BLaER1 treated with 17β-estradiol and CSF1 and Interleukin-3, amounts not matched to agents 10 nM and 100 nM (cell line): ENCODE data around the gene CCDC188.

ENCODE experiments used
- H3K27ac ChIP-seq, 11 experiments: shearing (Covaris generic); formaldehyde crosslinking; 2 replicates each; pipeline ENCODE4 v1.8.1; 2022
- H3K27me3 ChIP-seq, 11 experiments: shearing (Covaris generic); formaldehyde crosslinking; 2 replicates each; pipeline ENCODE4 v1.8.1; 2022
- H3K36me3 ChIP-seq, 11 experiments: shearing (Covaris generic); formaldehyde crosslinking; 2 replicates each; pipeline ENCODE4 v1.8.1; 2022
- H3K4me1 ChIP-seq, 10 experiments: shearing (Covaris generic); formaldehyde crosslinking; 2 replicates each; pipeline ENCODE4 v1.8.1; 2022
- H3K4me2 ChIP-seq, 11 experiments: shearing (Covaris generic); formaldehyde crosslinking; 2 replicates each; pipeline ENCODE4 v1.8.1; 2022
- H3K4me3 ChIP-seq, 10 experiments: shearing (Covaris generic); formaldehyde crosslinking; 2 replicates each; pipeline ENCODE4 v1.8.1; 2022
- H3K9ac ChIP-seq, 11 experiments: shearing (Covaris generic); formaldehyde crosslinking; 2 replicates each; pipeline ENCODE4 v1.8.1; 2022
- H3K9me3 ChIP-seq, 11 experiments: shearing (Covaris generic); formaldehyde crosslinking; replicated peaks in 1 of 11; 2 replicates each; pipeline ENCODE4 v1.8.1; 2022
- H4K20me1 ChIP-seq, 11 experiments: shearing (Covaris generic); formaldehyde crosslinking; 2 replicates each; pipeline ENCODE4 v1.8.1; 2022
- Cebpa-rat ChIP-seq, 11 experiments: shearing (Covaris generic); IDR thresholded peaks; 2 replicates each; pipeline ENCODE4 v1.8.1; 2022

The CCDC188 gene

GRCh38 chr22:20132686-20133246 lies 18.1 kb downstream of the CCDC188 start:
- Histone ChIP-seq H3K4me1 (peaks cover 60 to 88% (median 78%) of the 10 kb centered on the region in 10 experiments), H3K4me3 (peak overlapping the region; percentile 82 to 93 (median 86)), H3K27ac (peak overlapping the region in 7 of 11 experiments; percentile 26 to 62 (median 56); a peak in 10 of 22 replicates), H4K20me1 (peaks cover 51 to 91% (median 88%) of the 10 kb centered on the region in 11 experiments), H3K4me2 (peak overlapping the region; percentile 89 to 100 (median 99)), H3K9me3 (no peaks in the 10 kb centered on the region), H3K36me3 (peaks cover 4 to 17% (median 8%) of the 10 kb centered on the region in 11 experiments; a peak in 21 of 22 replicates), H3K27me3 (no peaks in the 10 kb centered on the region), H3K9ac (peak overlapping the region; percentile 74 to 87 (median 84))
- no peak for TF ChIP-seq Cebpa-rat (IDR thresholded peaks at IDR 0.05)

GRCh38 chr22:20131859-20132685 lies 18.8 kb downstream of the CCDC188 start:
- H4K20me1 ChIP-seq: peaks cover 44 to 91% (median 88%) of the 10 kb centered on the region in 11 experiments

GRCh38 chr22:20131597-20131858 lies 19.3 kb downstream of the CCDC188 start, which contains the start of gene ZDHHC8:
TSS of gene ZDHHC8 (plus strand) at chr22:20131804. CDS start at chr22:20131948, 144 bp downstream.
- H3K36me3 ChIP-seq: peaks cover 13 to 29% (median 21%) of the 10 kb centered on the region in 11 experiments
- H3K27ac ChIP-seq: peak within 1 kb of the TSS; percentile 71 to 82 (median 77); a peak in 21 of 22 replicates
- peak within 1 kb of the TSS; percentile 93 to 100 (median 99) for H3K4me2 ChIP-seq
- no peak for TF ChIP-seq Cebpa-rat (IDR thresholded peaks at IDR 0.05)
- peak within 1 kb of the TSS; percentile 81 to 90 (median 85) for H3K9ac ChIP-seq
- no peaks in the 10 kb centered on the region for H3K9me3 ChIP-seq
- no peaks in the 10 kb centered on the region for H3K27me3 ChIP-seq
- peaks cover 38 to 89% (median 88%) of the 10 kb centered on the region in 11 experiments for H4K20me1 ChIP-seq
- peak within 1 kb of the TSS; percentile 82 to 93 (median 86) for H3K4me3 ChIP-seq
- H3K4me1 ChIP-seq: peaks cover 48 to 88% (median 70%) of the 10 kb centered on the region in 10 experiments

More at GRCh38 chr22:20131859-20132685, 18.8 kb downstream of the CCDC188 start:
- Histone ChIP-seq H3K4me2 (peak overlapping the region; percentile 89 to 100 (median 99)), H3K4me1 (peaks cover 53 to 88% (median 73%) of the 10 kb centered on the region in 10 experiments), H3K36me3 (peaks cover 10 to 24% (median 15%) of the 10 kb centered on the region in 11 experiments; a peak in 21 of 22 replicates), H3K27me3 (no peaks in the 10 kb centered on the region), H3K27ac (peak overlapping the region in 10 of 11 experiments; percentile 26 to 62 (median 48); a peak in 16 of 22 replicates), H3K9me3 (no peaks in the 10 kb centered on the region), H3K9ac (peak overlapping the region; percentile 74 to 87 (median 84)), H3K4me3 (peak overlapping the region; percentile 82 to 93 (median 86))
- no peak for TF ChIP-seq Cebpa-rat (IDR thresholded peaks at IDR 0.05)

- Histone ChIP-seq H4K20me1 (peaks cover 33 to 89% (median 88%) of the 10 kb centered on the region in 11 experiments), H3K27ac (peak overlapping the region; percentile 71 to 82 (median 77); a peak in 21 of 22 replicates), H3K4me3 (peak overlapping the region; percentile 82 to 93 (median 86)), H3K4me2 (peak overlapping the region; percentile 85 to 100 (median 97)), H3K9ac (peak overlapping the region; percentile 81 to 90 (median 85)), H3K4me1 (peaks cover 42 to 88% (median 70%) of the 10 kb centered on the region in 10 experiments), H3K36me3 (peaks cover 19 to 35% (median 26%) of the 10 kb centered on the region in 11 experiments), H3K9me3 (no peaks in the 10 kb centered on the region), H3K27me3 (no peaks in the 10 kb centered on the region)
- no peak for TF ChIP-seq Cebpa-rat (IDR thresholded peaks at IDR 0.05)
Measured at GRCh38 chr22:20130731-20131596, 19.9 kb downstream of the CCDC188 start.

GRCh38 chr22:20130319-20130718 lies 20.5 kb downstream of the CCDC188 start:
- Histone ChIP-seq H4K20me1 (peaks cover 26 to 89% (median 88%) of the 10 kb centered on the region in 11 experiments; a peak in 21 of 22 replicates), H3K9ac (peak overlapping the region in 8 of 11 experiments; percentile 81 to 90 (median 84); a peak in 12 of 22 replicates)

GRCh38 chr22:20129747-20130014 lies 21.2 kb downstream of the CCDC188 start:
- Histone ChIP-seq H3K4me2 (peak overlapping the region in 10 of 11 experiments; percentile 5 to 99 (median 73); a peak in 11 of 22 replicates), H3K9me3 (no peaks in the 10 kb centered on the region), H3K36me3 (peaks cover 31 to 48% (median 39%) of the 10 kb centered on the region in 11 experiments), H3K4me1 (peaks cover 30 to 88% (median 70%) of the 10 kb centered on the region in 10 experiments), H3K27ac (no peak overlapping the region), H3K9ac (0 out of 22 replicates have a peak overlapping the region, but pooled peaks of 3 of the 11 experiments have one; percentile 8 to 87 (median 24)), H4K20me1 (peaks cover 20 to 89% (median 88%) of the 10 kb centered on the region in 11 experiments; a peak in 21 of 22 replicates), H3K27me3 (no peaks in the 10 kb centered on the region), H3K4me3 (no peak overlapping the region)
- TF ChIP-seq Cebpa-rat (IDR thresholded peaks at IDR 0.05): no peak

More at GRCh38 chr22:20130319-20130718, 20.5 kb downstream of the CCDC188 start:
- Histone ChIP-seq H3K4me2 (peak overlapping the region; percentile 85 to 100 (median 97)), H3K27ac (peak overlapping the region in 2 of 11 experiments; percentile 22 to 23; a peak in 3 of 22 replicates), H3K36me3 (peaks cover 25 to 41% (median 33%) of the 10 kb centered on the region in 11 experiments), H3K4me3 (peak overlapping the region in 8 of 10 experiments; percentile 82 to 89 (median 86); a peak in 13 of 20 replicates), H3K9me3 (no peaks in the 10 kb centered on the region), H3K27me3 (no peaks in the 10 kb centered on the region), H3K4me1 (peaks cover 36 to 88% (median 70%) of the 10 kb centered on the region in 10 experiments)
- no peak for TF ChIP-seq Cebpa-rat (IDR thresholded peaks at IDR 0.05)

- Histone ChIP-seq H3K27me3 (no peaks in the 10 kb centered on the region), H3K36me3 (peaks cover 34 to 51% (median 45%) of the 10 kb centered on the region in 11 experiments), H3K9me3 (no peaks in the 10 kb centered on the region), H3K27ac (no peak overlapping the region), H3K9ac (peak overlapping the region in 2 of 11 experiments; percentile 8 to 24; a peak in 1 of 22 replicates), H4K20me1 (peaks cover 14 to 89% (median 88%) of the 10 kb centered on the region in 11 experiments; a peak in 21 of 22 replicates), H3K4me2 (peak overlapping the region in 9 of 11 experiments; percentile 5 to 99 (median 41); a peak in 10 of 22 replicates), H3K4me1 (peaks cover 24 to 88% (median 70%) of the 10 kb centered on the region in 10 experiments), H3K4me3 (no peak overlapping the region)
- no peak for TF ChIP-seq Cebpa-rat (IDR thresholded peaks at IDR 0.05)
Measured at GRCh38 chr22:20128902-20129746, 21.7 kb downstream of the CCDC188 start.
